Heart right ventricle (tissue), 16 donors: ENCODE results near the gene OTULIN. TPM values are rescaled to one million over a fixed set of nuclear protein-coding genes. Genes with fewer than 3 reads are reported as not detected.

Experiments used
- ATAC-seq, 8 donors: fragments of 200-7000 bp; cut with Tn5 transposase; one replicate each; pipeline ENCODE4 v1.9.1; 2020; ENCODE audit warnings: mild to moderate bottlenecking in 8 of 8, moderate library complexity in 8 of 8, moderate number of reproducible peaks in 1 of 8
- DNase-seq, 2 donors: peaks; one replicate each; pipeline ENCODE4 v3.0.0-alpha.2; 2020
- H3K27ac ChIP-seq, 10 donors: fragments of 200-600 bp; sonication (generic) in 2 of 10; one replicate each; pipeline versions ENCODE4 v1.5.0 to v1.8.0; 2020 to 2022; ENCODE audit warnings: mild to moderate bottlenecking in 3 of 10
- H3K27me3 ChIP-seq, 7 donors: fragments of 200-600 bp; one replicate each; pipeline ENCODE4 v1.8.0; 2021 to 2022; ENCODE audit warnings: mild to moderate bottlenecking in 2 of 7
- H3K36me3 ChIP-seq, 9 donors: fragments of 200-600 bp; sonication (generic) in 1 of 9; one replicate each; pipeline versions ENCODE4 v1.5.0 to v1.8.0; 2020 to 2022; ENCODE audit warnings: mild to moderate bottlenecking in 2 of 9
- H3K4me1 ChIP-seq, 9 donors: fragments of 200-600 bp; sonication (generic) in 1 of 9; one replicate each; pipeline versions ENCODE4 v1.5.0 to v1.8.0; 2020 to 2022; ENCODE audit warnings: mild to moderate bottlenecking in 4 of 9
- H3K4me3 ChIP-seq, 10 donors: fragments of 200-600 bp; sonication (generic) in 2 of 10; one replicate each; pipeline versions ENCODE4 v1.5.0 to v1.8.0; 2020 to 2022; ENCODE audit warnings: mild to moderate bottlenecking in 7 of 10, moderate library complexity in 2 of 10
- H3K9me3 ChIP-seq, 11 donors: fragments of 200-600 bp in 10 of 11; sonication (generic) in 2 of 11; one replicate each; pipeline versions ENCODE4 v1.5.0 to v1.8.0; 2013 to 2022; ENCODE audit warnings: mild to moderate bottlenecking in 2 of 11, control low read depth in 1 of 11, moderate library complexity in 1 of 11
- WGBS, 2 donors: extraction: QIAGEN DNeasy Blood & Tissue Kit; methylation state at CpG; one replicate each; pipeline ENCODE4 v1.1.7; 2013; ENCODE audit warnings: inconsistent platforms in 1 of 2; 5-methylcytosine and 5-hydroxymethylcytosine counted together
- intact Hi-C, 10 donors: fragments of 100-400 bp; cut with DNase I; formaldehyde crosslinking; loops; one replicate each; pipeline versions ENCODE4 v1.11.1 to v1.14.2; 2022
- polyA plus RNA-seq, 2 donors: library from polyadenylated mRNA; stranded (reverse); fragments of 200-250 nt; gene quantifications; one replicate each; pipeline ENCODE4 v1.2.3, GENCODE V29; 2013
- total RNA-seq, 10 donors: library from RNA; stranded (reverse); fragmentation: NEBNext Ultra II Directional in 3 of 10; extraction: Animal tissue kit (Norgen Biotek cat#: 25700) in 3 of 10; gene quantifications; one replicate each; pipeline versions ENCODE4 v1.2.1 to v1.2.4, GENCODE V29; 2021 to 2023
- TF ChIP-seq, protein P1 (sequence below), 9 donors: fragments of 200-600 bp; sonication (generic) in 2 of 9; IDR thresholded peaks; one replicate each; pipeline versions ENCODE4 v1.5.0 to v1.8.0; 2021 to 2022; ENCODE audit warnings: antibody characterized with exemption in 9 of 9, mild to moderate bottlenecking in 5 of 9, moderate library complexity in 1 of 9
- donor health status: Arrhythmogenic right ventricular cardiomyopathy.
- donor health status: ischemic (EF 13 %, LVEDD 7.1; RV severe dilation, severe dysfunction).
- donor health status: healthy with polysubstance abuse.
- donor health status: DM: no; HTN: yes; CAD: no.
- donor health status: DM: no; HTN: no; CAD: no.
- donor health status: ischemic (EF 25% LVEDD 6.9; RV normal size, moderate dysfunction).
- donor health status: ischemic (EF 25% LVEDD 5.7; RV mildly dilated, moderate dysfunction).
- donor health status: healthy.
- donor health status: DM: yes; HTN: yes; CAD: no.
- donor health status: Ischemic cardiomyopathy.
- donor health status: ischemic (EF 35%, LVEDD 5.7; RV mildly dilated, moderate dysfunction).
- donor health status: nonischemic (EF 11% LVEDD 7.7; RV severe dilation, severe dysfunction).
- donor health status: DM: yes; HTN: yes; CAD: no.
- donor health status: PGD.
- donor health status: ischemic (EF 29% LVEDD 5.4; RV normal size, mild dysfunction).
- donor health status: nonischemic (EF 23%, LVEDD 6.1; RV moderate dilation, normal function).

Gene OTULIN
- total and polyA plus RNA-seq, 12 donors = 4.4 to 35.1 (median 24.6) TPM

DNA sequence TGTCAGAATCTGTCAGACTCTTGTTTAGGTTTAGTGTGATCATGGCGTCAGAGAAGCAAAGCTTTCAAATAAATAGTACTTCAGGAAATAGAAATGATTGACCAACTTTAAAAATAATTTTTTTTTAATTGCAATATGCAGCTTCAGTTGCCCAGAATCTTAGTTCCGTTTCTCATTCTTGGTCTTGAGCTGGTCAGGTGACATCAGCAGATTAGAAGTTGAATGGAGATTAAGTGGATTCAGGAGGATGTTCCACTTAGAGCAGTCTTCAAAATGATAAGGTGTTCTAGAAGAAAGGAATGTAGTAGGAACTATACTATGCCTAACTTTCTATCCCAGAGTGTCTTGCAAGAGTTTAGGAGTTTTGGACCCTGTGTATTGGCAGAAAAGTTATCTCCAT, 30.6 kb downstream of the OTULIN start:
- intact Hi-C loops = no loop called here

DNA sequence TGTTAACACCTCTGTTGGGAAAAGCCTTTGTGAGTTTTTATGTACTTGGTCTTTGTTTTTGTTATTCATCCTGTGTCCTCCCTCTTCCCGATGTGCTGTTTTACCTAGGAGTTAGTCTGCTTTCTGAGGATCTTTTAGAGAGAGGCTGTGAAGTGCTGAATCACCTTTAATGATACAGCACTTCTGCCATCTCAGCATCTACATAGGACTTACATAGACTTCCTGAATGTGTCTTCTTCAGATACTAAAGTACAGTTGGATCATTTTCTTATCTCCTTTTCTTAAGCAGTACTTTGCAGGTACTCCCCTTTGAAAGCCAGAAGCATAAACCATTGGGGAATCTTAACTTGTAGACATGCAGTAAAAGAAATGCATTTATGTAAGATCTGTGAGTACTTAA, 31.5 kb downstream of the OTULIN start:
- Histone ChIP-seq H3K27me3 (no peaks in the 10 kb centered on the region), H3K36me3 (peaks cover 0 to 93% (median 21%) of the 10 kb centered on the region in 9 donors), H3K4me3 (no peak overlapping the region), H3K4me1 (peaks cover 3 to 36% (median 21%) of the 10 kb centered on the region in 9 donors), H3K9me3 (no peaks in the 10 kb centered on the region), H3K27ac (no peak overlapping the region)
- intact Hi-C loops = no loop called here
- DNase-seq (no peak), ATAC-seq (no peak)
- 56 to 61% methylated on average over 1 of the region's 1 CpG for WGBS, 2 donors
- TF ChIP-seq, protein P1, sequence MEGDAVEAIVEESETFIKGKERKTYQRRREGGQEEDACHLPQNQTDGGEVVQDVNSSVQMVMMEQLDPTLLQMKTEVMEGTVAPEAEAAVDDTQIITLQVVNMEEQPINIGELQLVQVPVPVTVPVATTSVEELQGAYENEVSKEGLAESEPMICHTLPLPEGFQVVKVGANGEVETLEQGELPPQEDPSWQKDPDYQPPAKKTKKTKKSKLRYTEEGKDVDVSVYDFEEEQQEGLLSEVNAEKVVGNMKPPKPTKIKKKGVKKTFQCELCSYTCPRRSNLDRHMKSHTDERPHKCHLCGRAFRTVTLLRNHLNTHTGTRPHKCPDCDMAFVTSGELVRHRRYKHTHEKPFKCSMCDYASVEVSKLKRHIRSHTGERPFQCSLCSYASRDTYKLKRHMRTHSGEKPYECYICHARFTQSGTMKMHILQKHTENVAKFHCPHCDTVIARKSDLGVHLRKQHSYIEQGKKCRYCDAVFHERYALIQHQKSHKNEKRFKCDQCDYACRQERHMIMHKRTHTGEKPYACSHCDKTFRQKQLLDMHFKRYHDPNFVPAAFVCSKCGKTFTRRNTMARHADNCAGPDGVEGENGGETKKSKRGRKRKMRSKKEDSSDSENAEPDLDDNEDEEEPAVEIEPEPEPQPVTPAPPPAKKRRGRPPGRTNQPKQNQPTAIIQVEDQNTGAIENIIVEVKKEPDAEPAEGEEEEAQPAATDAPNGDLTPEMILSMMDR (IDR thresholded peaks at IDR 0.05) = no peak

More for the DNA sequence above, 30.6 kb downstream of the OTULIN start:
- DNase-seq = no peak
- Histone ChIP-seq H3K4me1 (peaks cover 0 to 29% (median 15%) of the 10 kb centered on the region in 9 donors), H3K9me3 (peaks cover 0 to 8% (median 3%) of the 10 kb centered on the region in 11 donors), H3K4me3 (no peak overlapping the region), H3K27me3 (no peaks in the 10 kb centered on the region), H3K36me3 (peaks cover 0 to 99% (median 30%) of the 10 kb centered on the region in 9 donors), H3K27ac (no peak overlapping the region)
- TF ChIP-seq, protein P1 (IDR thresholded peaks at IDR 0.05) = no peak
- ATAC-seq = no peak
- 75 to 84% methylated on average over 2 of the region's 2 CpGs for WGBS, 2 donors

DNA sequence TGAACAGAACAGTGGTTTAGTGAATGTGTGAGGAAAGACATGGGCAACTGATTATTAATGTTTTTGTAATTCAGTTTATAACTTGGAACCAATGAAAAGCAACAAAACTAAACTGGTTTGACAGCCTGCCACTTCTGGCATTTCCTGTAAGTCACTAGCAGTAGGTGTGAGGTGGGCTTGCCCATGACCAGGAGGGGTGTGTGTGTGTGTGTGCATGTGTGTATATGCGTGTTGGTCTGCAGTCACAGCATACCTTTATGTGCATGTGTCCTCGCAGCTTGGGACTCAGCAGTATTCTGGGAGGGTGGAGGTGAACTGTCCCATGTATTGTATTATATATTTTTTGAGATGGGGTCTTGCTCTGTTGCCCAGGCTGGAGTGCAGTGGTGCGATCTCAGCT, 32.3 kb downstream of the OTULIN start:
- intact Hi-C loops = no loop called here
- ATAC-seq = no peak
- H3K27ac ChIP-seq = no peak overlapping the region
- no peaks in the 10 kb centered on the region for H3K9me3 ChIP-seq
- no peak for DNase-seq
- H3K36me3 ChIP-seq = peaks cover 0 to 92% (median 21%) of the 10 kb centered on the region in 9 donors
- no peak overlapping the region for H3K4me3 ChIP-seq
- H3K4me1 ChIP-seq = peaks cover 5 to 44% (median 23%) of the 10 kb centered on the region in 9 donors
- 97 to 98% methylated on average over 3 of the region's 3 CpGs for WGBS, 2 donors
- TF ChIP-seq, protein P1 (IDR thresholded peaks at IDR 0.05) = no peak
- H3K27me3 ChIP-seq = no peaks in the 10 kb centered on the region

DNA sequence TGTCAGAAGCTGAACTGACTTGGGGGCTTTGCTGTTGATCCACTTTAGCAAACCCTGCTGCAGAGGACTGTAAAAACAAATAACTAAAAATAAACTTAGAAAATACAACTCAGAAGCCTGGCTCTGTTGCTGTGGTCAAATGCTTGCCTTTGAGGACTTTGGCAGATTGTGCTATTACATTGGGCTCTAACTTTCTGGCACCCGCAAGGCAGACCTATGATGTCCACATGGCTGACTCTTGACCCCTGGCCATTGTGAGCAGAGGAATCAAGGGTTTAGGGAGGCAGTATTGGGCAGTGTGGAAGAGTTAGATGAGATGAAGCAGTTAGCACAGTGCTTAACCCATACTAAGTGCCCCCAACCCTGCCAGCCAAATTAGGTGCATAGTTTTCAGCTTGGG, 34.0 kb downstream of the OTULIN start:
- no peak overlapping the region for H3K4me3 ChIP-seq
- peak overlapping the region in 1 of 10 donors; percentile 13 for H3K27ac ChIP-seq
- WGBS, 2 donors = 70 to 90% methylated on average over 1 of the region's 1 CpG
- peaks cover 5 to 48% (median 26%) of the 10 kb centered on the region in 9 donors for H3K4me1 ChIP-seq
- ATAC-seq (peak in 1 of 8 donors; percentile 6), DNase-seq (no peak)
- no peaks in the 10 kb centered on the region for H3K9me3 ChIP-seq
- peaks cover 0 to 88% (median 16%) of the 10 kb centered on the region in 9 donors for H3K36me3 ChIP-seq
- TF ChIP-seq, protein P1 (IDR thresholded peaks at IDR 0.05) = no peak
- intact Hi-C loops = no loop called here
- no peaks in the 10 kb centered on the region for H3K27me3 ChIP-seq
